Transverse colon (tissue), 4 donors: ENCODE results near the gene TTC39A.

ENCODE experiments used
- CTCF ChIP-seq, 5 experiments: fragments of 200-600 bp in 3 of 5; fragments of 450-650 bp in 2 of 5; sonication (generic) in 3 of 5; IDR thresholded peaks; 1 replicate in 2 of 5; 2 replicates in 3 of 5; pipeline ENCODE4 v1.5.1; 2016 to 2017; ENCODE audit warnings: antibody characterized with exemption in 5 of 5, inconsistent platforms in 3 of 5, mild to moderate bottlenecking in 2 of 5, moderate library complexity in 1 of 5
- EP300 ChIP-seq: sonication (generic); formaldehyde crosslinking; IDR thresholded peaks from one replicate; pipeline ENCODE4 v1.6.1; 2017; ENCODE audit warnings: antibody characterized with exemption, low read depth
- POLR2AphosphoS5 ChIP-seq, 3 donors: sonication (generic); formaldehyde crosslinking; IDR thresholded peaks; one replicate each; pipeline ENCODE4 v1.6.1; 2016; ENCODE audit warnings: antibody characterized with exemption in 3 of 3

DNA sequence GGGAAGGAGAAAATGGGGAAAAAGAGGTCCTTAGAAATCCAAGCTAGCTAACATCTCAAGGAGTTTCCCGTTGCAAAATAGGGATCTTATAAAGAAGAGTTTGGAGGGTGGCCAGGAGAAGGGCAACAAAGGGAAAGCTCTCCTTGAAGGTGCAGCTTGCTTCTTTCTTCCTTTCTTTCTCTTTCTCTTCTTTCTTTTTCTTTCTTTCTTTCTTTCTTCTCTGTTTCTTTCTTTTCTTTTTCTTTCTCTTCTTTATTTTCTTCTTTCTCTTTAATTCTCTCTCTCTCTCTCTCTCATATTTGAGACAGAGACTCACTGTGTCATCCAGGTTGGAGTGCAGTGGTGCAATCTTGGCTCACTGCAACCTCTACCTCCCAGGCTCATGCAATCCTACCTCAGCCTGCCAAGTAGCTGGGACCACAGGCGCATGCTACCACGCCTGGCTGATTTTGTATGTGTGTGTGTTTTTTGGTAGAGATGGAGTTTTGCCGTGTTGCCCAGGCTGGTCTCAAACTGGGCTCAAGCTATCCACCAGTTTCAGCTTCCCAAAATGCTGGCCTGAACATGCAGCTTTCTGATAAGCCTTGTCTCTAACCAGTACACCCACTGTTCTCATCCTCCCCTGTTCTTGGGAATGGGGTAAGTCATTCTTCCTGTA is 49.9 kb downstream of the TTC39A start:
- TF ChIP-seq CTCF (IDR thresholded peaks at IDR 0.05): no peak
- TF ChIP-seq POLR2AphosphoS5 (IDR thresholded peaks at IDR 0.05): no peak
- no peak for TF ChIP-seq EP300
